Esophagus squamous epithelium (tissue), 5 donors: ENCODE results near the gene INHA. TPM values are rescaled to one million over a fixed set of nuclear protein-coding genes. Genes with fewer than 3 reads are reported as not detected.

Experiments
- DNase-seq: peaks from one replicate; lab custom pipeline; 2025; lab: John Stamatoyannopoulos, UW
- H3K27ac ChIP-seq, 4 donors: fragments of 200-600 bp; sonication (generic); one replicate each; pipeline ENCODE4 v1.5.1; 2016 to 2019; ENCODE audit warnings: mild to moderate bottlenecking in 1 of 4
- H3K27me3 ChIP-seq, 4 donors: fragments of 200-600 bp; sonication (generic); 1 replicate in 3 of 4; 2 replicates in 1 of 4; pipeline versions ENCODE4 v1.5.1 to v1.6.0; 2017 to 2021; ENCODE audit warnings: antibody characterized with exemption in 1 of 4
- H3K36me3 ChIP-seq, 3 donors: fragments of 200-600 bp; sonication (generic); one replicate each; pipeline ENCODE4 v1.5.1; 2016 to 2019
- H3K4me1 ChIP-seq, 3 donors: fragments of 200-600 bp; sonication (generic); one replicate each; pipeline ENCODE4 v1.5.1; 2017 to 2019
- H3K4me3 ChIP-seq, 4 donors: fragments of 200-600 bp; sonication (generic); 1 replicate in 3 of 4; 2 replicates in 1 of 4; pipeline ENCODE4 v1.5.1; 2016 to 2019; ENCODE audit warnings: mild to moderate bottlenecking in 2 of 4, moderate library complexity in 1 of 4
- H3K9me3 ChIP-seq, 3 donors: fragments of 200-600 bp; sonication (generic); one replicate each; pipeline ENCODE4 v1.5.1; 2016 to 2019
- CTCF ChIP-seq, 6 experiments: fragments of 450-650 bp in 4 of 6; fragments of 200-600 bp in 2 of 6; sonication (generic) in 2 of 6; IDR thresholded peaks; one replicate each; pipeline ENCODE4 v1.5.1; 2016 to 2019; ENCODE audit warnings: antibody characterized with exemption in 6 of 6, mild to moderate bottlenecking in 4 of 6, moderate library complexity in 4 of 6
- POLR2A ChIP-seq, 4 donors: fragments of 450-650 bp; IDR thresholded peaks; one replicate each; pipeline ENCODE4 v1.6.1; 2017; ENCODE audit warnings: antibody characterized with exemption in 4 of 4, mild to moderate bottlenecking in 4 of 4, moderate library complexity in 3 of 4
- WGBS, 2 donors: methylation state at CpG; one replicate each; pipeline ENCODE4 v1.1.5; 2018; 5-methylcytosine and 5-hydroxymethylcytosine counted together
- intact Hi-C: fragments of 100-400 bp; cut with DNase I; formaldehyde crosslinking; loops from one replicate; pipeline ENCODE4 v1.15.0; 2022
- total RNA-seq, 4 donors: library from RNA; depleted of rRNA; stranded (reverse); fragments of >200 nt; gene quantifications; one replicate each; pipeline ENCODE4 v1.1.0, GENCODE V29; 2016
- donor health status: DM: yes; HTN: yes; CAD: no.

Gene INHA
- total RNA-seq, 4 donors from 2014 or later: not detected

- intact Hi-C loops: no loop called here
- Histone ChIP-seq H3K36me3 (peaks cover 5 to 76% (median 28%) of the 10 kb centered on the region in 3 donors), H3K27ac (no peak overlapping the region), H3K4me3 (no peak overlapping the region), H3K27me3 (no peaks in the 10 kb centered on the region), H3K4me1 (no peaks in the 10 kb centered on the region), H3K9me3 (no peaks in the 10 kb centered on the region)
- TF ChIP-seq CTCF (IDR thresholded peaks at IDR 0.05) (no peak), POLR2A (IDR thresholded peaks at IDR 0.05) (no peak)
- no peak for DNase-seq
- 93 to 94% methylated on average over 2 to 6 of the region's 11 CpGs for WGBS, 2 donors
These were observed 41.5 kb downstream of the INHA start for GRCh38 chr2:219613461-219614070.

GRCh38 chr2:219614076-219614860 is 42.2 kb downstream of the INHA start:
- peaks cover 5 to 69% (median 28%) of the 10 kb centered on the region in 3 donors for H3K36me3 ChIP-seq
- no peak for DNase-seq
- TF ChIP-seq CTCF (IDR thresholded peaks at IDR 0.05) (no peak), POLR2A (IDR thresholded peaks at IDR 0.05) (no peak)
- intact Hi-C loops: no loop called here
- H3K4me3 ChIP-seq: no peak overlapping the region
- H3K27me3 ChIP-seq: no peaks in the 10 kb centered on the region
- H3K9me3 ChIP-seq: no peaks in the 10 kb centered on the region
- no peak overlapping the region for H3K27ac ChIP-seq
- WGBS, 2 donors: 70 to 91% methylated on average over 6 to 7 of the region's 11 CpGs
- H3K4me1 ChIP-seq: no peaks in the 10 kb centered on the region

GRCh38 chr2:219615036-219615435 is 42.9 kb downstream of the INHA start:
- intact Hi-C loops: no loop called here
- Histone ChIP-seq H3K27me3 (no peaks in the 10 kb centered on the region), H3K4me1 (no peaks in the 10 kb centered on the region), H3K9me3 (no peaks in the 10 kb centered on the region), H3K4me3 (no peak overlapping the region), H3K27ac (no peak overlapping the region), H3K36me3 (peaks cover 5 to 61% (median 28%) of the 10 kb centered on the region in 3 donors)
- 90 to 91% methylated on average over 4 to 7 of the region's 11 CpGs for WGBS, 2 donors
- DNase-seq: no peak
- TF ChIP-seq CTCF (IDR thresholded peaks at IDR 0.05): no peak
- TF ChIP-seq POLR2A (IDR thresholded peaks at IDR 0.05): no peak

GRCh38 chr2:219615894-219616293 is 43.8 kb downstream of the INHA start:
- DNase-seq: no peak
- no peaks in the 10 kb centered on the region for H3K9me3 ChIP-seq
- H3K4me3 ChIP-seq: no peak overlapping the region
- H3K27me3 ChIP-seq: no peaks in the 10 kb centered on the region
- WGBS, 2 donors: 67 to 82% methylated on average over 3 to 12 of the region's 12 CpGs
- peaks cover 5 to 52% (median 28%) of the 10 kb centered on the region in 3 donors for H3K36me3 ChIP-seq
- intact Hi-C loops: no loop called here
- TF ChIP-seq POLR2A (IDR thresholded peaks at IDR 0.05): no peak
- TF ChIP-seq CTCF (IDR thresholded peaks at IDR 0.05): no peak
- no peak overlapping the region for H3K27ac ChIP-seq
- no peaks in the 10 kb centered on the region for H3K4me1 ChIP-seq

- intact Hi-C loops: no loop called here
- no peak overlapping the region for H3K4me3 ChIP-seq
- H3K36me3 ChIP-seq: peaks cover 5 to 46% (median 23%) of the 10 kb centered on the region in 3 donors
- H3K27ac ChIP-seq: no peak overlapping the region
- WGBS, 2 donors: 73 to 82% methylated on average over 3 of the region's 4 CpGs
- TF ChIP-seq CTCF (IDR thresholded peaks at IDR 0.05) (no peak), POLR2A (IDR thresholded peaks at IDR 0.05) (no peak)
- no peaks in the 10 kb centered on the region for H3K27me3 ChIP-seq
- H3K9me3 ChIP-seq: no peaks in the 10 kb centered on the region
- no peaks in the 10 kb centered on the region for H3K4me1 ChIP-seq
- DNase-seq: no peak
These were observed 44.4 kb downstream of the INHA start for GRCh38 chr2:219616550-219616949.
